SKM-1 (cell line): ENCODE measurements around the gene B3GALT6.
A peak's percentile ranks its signal among the peaks of the same experiment; 100 is the strongest.

Source experiments
- DNase-seq: peaks from one replicate; lab custom pipeline; 2025; ENCODE audit not compliant: unreplicated experiment; lab: John Stamatoyannopoulos, UW

The B3GALT6 gene

DNA sequence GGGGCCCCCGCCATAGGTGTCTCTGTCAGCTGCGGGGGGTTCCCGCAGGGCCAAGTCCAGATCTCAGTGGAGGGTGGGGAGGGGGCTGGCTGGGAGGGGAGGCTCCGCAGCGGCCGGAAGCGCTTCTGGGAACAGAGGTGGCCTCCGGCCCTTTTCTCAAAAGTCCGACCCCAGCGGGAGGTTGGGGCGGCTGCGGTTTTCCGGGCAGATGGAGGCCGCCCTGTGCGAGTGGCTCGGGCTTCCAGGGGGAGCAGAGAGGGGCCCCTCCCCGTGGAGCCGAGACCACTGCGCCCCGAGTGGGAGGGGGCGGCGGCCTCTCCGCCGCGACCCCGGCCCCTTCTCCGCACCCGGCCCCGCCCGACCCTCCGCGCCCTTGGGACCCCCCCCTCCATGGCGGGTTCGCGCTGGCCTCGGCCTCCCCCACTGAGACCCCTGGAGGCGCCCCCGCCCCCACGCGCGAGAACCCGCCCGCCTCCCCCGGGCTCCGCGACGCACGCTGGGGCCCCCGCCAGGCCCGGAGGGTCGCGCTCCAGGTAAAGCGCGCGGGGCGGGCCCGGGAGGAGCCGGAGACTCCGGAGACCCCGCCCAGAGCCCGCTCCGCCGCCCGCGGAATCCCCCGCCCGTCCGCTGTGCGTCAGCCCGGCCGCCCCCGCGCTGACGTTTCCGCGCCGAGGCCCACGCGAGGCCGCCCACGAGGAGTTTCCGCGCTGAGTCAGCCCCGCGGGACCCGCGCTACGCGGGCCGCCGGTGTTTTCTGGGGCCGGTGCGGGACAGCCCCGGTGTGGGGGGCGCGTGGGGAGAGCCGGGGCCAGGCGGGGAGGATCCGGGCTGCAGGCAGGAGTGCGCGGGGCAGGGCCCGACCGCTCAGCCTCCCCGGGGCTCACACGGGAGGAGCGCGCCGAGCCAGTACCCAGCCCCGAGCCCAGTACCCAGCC lies 30.9 kb upstream of the B3GALT6 start:
- no peak for DNase-seq

DNA sequence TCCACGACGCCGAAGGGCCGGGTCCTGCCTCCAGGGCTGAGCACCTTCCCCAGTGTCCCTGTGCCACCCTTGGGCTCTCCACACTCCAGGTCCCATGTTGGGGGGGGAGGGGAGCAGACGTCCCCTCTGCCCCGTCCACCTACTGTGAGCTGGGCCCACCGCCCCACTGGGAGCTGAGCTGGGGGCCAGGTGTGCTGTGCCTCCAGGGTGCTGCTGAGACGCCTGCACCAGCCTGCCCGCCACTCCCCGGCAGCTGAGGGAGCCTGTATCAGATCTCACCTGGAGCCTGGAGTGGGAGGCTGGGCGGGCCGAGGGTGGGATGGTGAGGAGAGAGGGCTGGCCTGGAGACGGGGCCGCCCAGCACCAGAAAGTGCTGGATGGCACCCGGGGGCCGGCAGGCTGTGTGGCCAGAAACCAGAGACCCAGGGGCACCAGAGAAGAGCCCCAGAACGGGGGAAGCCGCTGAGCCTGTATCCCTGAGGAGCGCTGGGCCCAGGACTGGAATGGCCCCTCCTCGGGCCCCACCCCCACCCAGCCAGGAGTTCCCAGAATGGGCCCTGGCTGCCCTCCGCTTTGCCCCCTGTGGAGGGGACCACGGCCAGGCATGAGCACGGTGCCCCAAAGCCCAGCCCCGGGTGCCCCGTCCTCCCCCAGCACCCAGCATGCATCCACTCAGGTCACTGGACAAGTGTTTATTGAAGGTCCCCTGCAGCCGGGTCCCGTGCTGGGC lies 29.0 kb upstream of the B3GALT6 start:
- no peak for DNase-seq

DNA sequence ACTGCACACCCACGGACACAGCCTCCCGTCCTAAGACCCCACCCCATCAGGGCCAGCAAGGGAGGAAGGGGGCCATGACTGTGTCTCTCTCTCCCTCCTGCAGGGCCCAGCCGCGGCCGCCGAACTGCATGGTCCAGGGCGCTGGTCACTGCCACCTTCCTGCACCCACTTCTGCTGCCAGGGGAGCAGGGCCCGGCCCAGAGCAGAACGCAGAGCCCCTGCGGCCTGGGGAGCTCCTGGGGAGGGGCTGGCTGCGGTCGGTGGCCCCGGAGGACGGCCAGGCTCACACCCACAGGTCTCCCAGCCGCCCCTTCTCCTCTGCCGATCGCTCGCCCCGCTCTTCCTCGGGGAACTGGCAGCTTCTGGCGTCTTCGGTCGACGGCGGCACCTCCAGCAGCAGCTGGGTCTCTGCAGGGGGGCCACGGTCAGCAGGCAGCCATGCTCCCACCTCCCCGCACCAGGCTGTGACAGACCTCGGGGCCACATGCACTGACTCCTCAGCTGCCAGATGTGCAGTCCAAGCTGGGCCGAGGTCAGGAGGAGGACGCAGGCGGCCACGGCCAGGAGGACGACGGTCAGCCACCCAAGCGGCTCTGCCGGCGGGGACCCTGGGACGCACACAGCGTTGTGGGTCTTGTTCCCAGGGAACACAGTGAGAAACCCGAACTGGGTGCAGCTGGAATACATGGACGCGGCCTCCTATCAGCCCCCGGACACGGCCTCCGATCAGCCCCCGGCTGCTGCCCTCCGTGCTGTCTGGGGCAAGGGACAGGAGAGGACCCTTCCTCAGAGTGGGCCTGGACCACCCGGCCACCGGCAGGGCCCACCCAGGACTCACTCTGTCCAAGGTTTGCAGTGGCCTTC lies 28.2 kb upstream of the B3GALT6 start:
- DNase-seq = no peak

DNA sequence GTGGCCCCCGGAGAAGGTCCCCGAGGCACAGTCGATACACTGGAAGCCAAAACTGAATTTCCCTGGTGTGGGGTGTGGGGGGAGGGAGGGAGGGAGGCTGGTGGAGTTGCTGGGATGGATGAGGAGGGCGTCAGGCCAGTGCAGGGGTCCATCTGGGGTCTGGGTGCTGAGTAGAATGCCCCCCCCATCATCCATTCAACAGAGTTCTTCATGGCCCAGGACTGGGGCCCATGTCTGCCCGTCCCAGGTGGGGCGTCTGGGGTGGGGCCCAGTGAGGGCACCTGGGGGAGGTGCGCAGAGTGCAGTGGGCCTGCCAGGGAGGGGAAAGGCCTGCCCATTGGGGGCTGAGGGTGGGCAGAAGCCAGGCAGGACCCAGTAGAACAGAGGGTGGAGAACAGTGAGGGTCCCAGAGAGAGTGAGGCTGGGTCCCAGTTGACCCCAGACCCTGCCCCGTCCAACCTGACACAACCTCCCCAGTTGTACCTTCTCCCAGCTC lies 27.6 kb upstream of the B3GALT6 start:
- DNase-seq = no peak

DNA sequence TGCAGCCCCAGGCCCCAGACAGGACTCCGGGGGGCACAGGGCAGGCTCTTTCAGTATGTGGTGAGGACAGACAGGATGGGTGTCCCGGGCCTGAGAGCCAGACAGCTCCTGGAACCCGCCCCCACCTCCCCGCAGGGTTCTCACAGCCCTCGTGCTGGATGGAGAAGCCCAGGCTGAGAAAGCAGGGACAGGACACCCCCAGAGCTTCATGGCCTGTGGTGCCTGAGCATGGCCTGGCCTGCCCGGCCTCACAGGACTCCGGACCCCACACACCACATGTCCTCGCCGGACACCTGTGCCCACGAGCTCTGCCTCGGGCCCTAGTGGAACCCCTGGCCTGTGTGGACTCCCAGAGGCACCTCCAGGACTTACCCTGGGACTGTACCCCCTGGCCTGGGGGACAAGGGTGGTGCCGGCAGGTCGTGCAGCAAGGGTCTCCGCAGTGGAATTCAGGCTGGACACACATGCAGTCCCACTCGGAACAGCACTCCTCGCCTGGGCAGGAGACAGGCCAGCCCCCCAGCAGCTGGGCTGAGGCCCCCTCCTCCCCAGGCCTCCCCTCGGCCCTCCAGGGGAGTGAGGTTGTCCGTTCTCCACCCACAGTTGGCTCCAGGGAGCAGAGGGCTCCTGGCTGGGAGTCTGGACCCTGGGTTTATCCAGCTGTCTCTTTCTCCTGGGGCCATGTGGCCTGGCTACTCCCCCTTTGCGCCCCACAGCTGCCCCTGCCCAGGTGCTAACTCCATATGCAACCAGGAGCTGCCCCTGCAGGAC lies 26.9 kb upstream of the B3GALT6 start:
- DNase-seq = no peak

DNA sequence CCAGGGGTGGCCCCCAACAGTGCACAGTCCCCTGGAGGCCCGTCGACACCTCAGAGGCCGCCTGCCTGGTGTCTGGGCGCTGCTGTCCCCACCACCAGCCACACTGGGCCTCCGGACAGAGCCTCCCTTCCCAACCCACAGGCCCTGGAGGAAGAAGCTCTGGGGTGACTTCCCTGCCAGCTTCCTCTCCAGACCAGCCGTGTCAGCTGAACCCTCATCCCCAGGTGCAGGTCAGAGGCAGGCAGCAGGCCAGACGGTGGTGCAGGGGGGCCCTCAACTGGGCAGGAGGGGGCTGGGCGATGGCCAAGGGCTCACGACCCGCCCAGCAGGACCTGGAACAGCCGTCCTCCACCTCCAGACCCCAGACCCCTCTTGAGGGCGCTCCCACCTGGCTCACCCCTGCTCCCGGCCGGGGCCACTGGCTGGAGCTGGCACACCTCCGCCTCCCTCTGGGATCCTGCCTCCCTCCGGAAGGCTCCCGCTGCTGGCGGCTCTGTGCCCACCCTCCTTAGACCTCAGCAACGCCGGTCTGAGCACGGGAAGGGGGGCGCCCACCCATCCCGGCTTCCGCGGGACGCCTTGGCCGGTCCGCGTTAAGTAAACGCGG lies 26.2 kb upstream of the B3GALT6 start:
- DNase-seq = no peak

DNA sequence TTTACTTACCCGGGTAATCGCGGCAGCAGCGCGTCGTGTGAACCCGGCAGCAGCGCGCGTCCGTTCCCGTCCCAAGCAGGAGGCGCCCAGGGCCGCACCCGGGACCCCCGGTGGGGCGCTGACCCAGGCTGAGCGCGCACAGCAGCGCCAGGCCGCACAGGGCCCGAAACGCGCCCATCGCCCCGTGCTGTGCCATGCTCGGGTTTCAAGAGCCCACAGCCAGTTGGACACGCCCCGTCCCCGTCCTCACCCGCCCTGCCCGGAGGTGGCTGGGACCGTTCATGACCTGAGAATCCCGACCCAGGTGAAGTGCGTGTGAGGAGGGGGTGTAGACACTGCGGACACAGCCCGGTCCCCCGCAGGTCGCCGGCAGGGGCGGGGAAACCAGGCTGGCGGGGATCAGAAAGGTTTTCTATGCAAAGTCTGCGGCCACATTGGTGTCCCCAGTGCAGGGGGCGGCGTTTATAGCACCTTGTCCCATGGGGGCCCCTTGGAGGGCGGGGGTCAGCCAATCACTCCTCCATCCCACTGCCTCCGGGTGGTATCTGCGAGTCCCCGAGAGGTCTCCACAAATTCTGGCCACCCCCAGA lies 25.6 kb upstream of the B3GALT6 start, which contains the start of gene TNFRSF18:
Gene TNFRSF18, minus strand, starts transcription at position 217 of the 590 bp plus-strand sequence. Its CDS starts 21 bp downstream, at position 196.
- DNase-seq = no peak

DNA sequence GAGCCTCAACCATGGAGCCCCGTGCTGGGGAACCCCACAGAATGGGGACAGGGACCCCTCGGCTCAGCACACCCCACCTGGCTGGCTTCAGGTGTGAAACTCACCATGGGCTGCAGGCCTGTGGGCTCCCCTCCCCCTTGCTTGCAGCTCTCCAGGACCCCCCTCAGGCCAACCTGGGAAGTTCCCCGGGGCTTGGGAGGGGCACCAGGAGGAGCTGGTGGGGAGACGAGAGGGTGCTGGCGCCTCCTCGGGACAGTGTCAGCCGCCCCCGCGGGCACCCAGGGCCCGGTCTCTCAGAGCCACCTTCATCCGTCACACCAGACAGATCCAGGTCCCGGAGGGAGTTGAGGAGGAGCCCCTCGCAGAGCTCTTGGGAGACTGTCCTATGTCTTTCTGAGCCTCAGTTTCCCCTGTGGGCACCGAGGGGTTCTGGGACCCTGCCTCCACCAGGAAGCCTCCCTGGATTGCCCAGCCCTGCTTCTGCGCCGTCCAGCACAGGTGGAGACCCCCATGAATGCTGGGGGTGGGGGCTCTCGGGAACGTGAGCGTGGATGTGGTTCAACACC lies 25.0 kb upstream of the B3GALT6 start:
- no peak for DNase-seq

DNA sequence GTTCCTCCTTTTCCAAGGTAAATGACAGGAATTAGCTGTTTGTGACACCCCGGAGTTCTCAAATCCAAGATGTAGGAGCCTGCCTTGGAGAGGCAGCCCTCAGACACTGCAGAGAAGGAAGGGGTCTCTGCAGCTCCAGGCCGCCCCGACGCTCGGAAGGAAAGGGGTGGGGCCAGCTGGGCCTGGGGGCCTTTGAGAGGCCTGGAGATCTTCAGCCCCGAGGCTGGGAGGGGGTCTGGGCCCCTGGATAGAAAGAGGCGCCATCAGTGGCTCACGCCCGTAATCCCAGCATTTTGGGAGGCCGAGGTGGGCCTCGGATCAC lies 24.5 kb upstream of the B3GALT6 start:
- no peak for DNase-seq

DNA sequence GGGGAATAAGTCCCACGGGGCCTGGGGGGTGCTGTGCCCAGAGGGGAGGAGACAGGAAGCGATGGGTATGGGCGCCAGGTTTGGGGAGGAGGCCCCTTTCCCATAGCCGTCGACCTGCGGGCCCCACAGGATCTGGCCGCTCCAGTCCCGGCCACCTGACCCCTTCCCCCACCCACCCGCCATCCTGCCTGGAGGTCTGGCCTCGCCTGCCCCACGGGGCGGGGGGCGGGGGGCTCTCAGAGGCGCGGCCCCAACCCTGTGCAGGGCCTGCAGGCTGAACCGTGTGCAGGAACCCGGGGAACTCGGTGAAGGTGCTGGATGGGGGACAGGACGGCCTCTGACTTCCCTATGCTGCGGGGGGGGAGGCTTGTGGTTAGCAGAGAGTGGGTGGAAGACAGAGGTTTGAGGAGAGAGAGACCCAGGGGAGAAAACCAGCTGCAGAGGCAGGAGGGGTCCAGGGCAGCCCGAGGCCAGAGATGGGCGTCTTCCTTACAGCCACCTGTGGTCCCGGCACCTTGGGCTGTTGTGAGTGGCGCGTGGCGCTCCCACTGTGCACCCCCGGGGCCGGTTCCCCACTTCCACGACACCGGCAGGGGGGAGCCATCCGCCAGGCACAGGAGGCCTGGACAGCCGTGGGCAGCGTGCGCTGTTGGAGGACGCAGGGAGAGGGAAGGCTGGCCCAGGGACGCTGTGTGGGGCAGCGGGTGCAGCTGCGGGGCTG lies 23.2 kb upstream of the B3GALT6 start:
- DNase-seq = peak; percentile 13

DNA sequence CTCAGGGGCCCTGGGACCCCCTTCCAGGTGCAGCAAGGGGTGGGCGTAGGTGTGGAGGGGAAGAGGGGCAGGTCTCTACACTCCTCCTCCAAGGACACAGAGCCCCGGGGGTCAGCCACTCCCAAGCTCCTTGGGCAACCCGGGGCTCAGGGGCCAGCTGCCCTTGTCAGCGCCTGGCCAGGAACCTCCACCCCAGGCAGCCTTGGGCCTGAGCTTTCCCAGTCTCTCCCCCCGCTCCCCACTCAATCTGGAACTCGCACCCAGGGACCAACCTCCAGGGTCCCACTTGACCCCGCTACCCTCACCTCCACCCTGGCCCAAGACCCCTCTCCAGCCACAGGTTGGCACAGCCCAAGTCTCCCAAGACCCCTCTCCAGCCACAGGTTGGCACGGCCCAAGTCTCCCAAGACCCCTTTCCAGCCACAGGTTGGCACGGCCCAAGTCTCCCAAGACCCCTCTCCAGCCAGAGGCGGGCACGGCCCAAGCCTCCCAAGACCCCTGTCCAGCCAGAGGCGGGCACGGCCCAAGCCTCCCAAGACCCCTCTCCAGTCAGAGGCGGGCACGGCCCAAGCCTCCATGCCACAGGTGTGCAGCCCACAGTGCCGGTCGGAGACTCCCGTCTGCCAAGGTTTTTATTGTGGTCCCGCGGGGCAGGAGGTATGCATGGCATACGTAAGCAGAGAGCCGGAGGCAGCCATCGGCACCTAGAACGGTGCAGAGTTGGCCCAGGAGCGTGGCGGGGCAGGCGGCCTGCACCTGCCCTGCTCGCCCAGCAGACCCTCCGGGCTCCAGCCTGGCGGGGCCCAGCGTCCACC lies 21.1 kb upstream of the B3GALT6 start:
- DNase-seq = no peak

DNA sequence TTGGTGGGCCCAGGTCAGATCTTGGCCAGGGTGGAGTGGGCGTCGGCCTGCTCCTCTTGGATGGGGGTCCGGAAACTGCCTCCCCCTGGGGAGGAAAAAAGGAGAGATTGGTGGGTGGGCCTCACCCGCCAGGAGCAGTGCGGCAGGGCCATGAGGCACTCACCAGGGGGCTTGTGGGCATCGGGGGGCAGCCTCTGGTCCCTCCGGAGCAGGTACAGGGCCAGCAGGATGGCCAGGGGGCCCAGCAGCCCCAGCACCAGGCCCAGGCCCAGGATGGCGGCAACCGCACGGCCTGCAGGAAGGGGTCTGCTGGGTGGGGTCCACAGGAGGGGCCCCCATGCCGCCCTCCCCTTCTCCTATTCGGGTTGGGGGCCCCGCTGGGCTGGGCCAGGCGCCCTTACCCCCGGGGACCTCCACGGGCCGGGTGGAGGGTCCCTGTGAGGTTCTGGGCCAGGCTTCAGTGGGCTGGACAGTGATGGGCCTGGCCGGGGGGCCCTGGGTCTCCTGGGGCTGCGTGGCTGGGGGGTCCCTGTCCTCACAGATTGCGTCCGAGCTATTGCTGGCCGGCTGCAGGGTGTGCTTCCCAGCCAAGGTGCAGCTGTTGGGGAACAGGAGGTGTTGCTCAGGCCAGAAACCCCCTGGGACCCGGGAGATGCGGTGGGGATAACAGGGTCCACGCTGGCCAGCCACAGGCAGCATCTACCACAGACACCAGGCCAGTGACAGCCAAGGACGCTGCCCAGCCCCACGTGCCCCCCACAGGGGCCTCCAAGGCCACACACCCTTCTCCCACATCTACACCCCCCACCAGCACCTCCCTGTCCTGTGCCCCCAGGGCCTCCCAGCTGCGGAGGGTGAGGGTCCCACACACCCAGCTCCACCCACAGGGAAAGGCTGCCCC lies 20.2 kb upstream of the B3GALT6 start:
- DNase-seq = no peak

DNA sequence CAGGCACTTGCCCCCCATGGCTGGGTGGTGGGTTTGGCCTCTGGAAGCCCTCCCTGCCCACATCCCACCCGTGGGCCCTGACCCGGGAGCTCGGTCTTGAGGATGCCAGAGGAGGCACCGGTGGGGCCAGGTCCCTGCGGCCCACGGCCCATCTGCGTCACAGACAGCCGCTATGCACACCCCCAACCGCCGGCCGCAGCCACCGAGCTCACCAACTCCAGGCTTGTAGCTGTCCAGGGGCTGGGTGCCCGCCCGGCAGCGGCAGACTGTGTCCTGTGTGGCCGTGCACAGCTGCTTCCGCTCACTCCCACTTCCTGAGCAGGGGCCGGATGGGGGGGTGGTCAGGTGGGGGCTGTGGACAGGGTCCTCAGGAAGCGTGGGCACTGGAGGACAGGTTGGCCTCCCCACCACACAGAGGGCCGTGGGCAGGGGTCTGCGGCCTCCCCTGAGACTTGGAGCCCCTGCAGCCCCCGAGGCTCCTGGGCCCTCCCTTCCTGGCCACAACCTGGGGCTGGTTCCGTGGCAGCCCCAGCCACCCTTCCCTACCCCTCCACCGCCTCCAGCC lies 19.2 kb upstream of the B3GALT6 start:
- no peak for DNase-seq

DNA sequence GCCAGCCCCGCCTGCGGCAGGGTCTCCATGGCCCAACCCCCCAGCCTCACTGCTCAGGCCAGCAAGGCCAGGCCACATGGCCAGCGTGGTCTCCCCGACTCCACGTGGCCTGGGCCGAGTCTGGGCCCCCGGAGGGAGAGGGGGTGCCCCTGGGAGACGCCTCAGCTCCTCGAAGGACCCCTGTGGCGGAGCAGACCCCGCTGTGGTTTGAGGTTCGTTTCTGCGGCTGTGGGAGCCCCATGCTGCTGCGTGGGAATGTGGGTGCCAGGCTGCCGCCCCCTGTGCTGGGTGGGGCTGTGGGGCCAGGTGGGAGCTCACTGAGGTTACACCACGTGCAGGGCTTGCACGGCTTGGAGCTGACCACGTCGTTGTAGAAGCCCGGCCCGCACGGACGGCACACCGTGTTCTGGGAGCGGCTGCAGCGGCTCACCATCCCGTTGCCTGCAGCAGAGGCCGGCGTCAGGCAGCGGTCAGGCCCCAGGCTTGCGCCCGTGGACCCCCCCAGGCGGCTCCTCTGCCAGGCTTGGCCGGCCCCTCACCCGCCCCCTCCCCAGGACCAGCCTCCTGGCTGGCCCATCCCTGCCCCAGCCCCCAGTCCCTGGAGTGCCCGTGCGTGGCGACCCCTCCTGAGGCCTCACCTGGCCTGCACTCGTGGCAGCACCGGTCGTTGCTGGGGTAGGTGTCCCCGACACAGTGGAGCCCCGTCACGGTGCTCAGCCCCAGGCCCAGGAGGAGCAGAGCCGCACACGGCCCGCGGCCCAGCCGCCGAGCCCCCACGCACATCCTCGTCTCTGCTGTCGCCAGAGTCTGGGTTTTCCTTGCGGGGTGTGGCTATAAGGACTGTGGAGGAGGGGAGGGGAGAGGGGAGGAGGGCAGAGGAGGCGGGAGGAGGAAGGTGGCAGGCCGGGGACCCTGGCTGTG lies 18.4 kb upstream of the B3GALT6 start, which contains the start of gene TNFRSF4:
Gene TNFRSF4, minus strand, starts transcription at position 809 of the 921 bp plus-strand sequence. Its CDS starts 26 bp downstream, at position 783.
- no peak for DNase-seq

DNA sequence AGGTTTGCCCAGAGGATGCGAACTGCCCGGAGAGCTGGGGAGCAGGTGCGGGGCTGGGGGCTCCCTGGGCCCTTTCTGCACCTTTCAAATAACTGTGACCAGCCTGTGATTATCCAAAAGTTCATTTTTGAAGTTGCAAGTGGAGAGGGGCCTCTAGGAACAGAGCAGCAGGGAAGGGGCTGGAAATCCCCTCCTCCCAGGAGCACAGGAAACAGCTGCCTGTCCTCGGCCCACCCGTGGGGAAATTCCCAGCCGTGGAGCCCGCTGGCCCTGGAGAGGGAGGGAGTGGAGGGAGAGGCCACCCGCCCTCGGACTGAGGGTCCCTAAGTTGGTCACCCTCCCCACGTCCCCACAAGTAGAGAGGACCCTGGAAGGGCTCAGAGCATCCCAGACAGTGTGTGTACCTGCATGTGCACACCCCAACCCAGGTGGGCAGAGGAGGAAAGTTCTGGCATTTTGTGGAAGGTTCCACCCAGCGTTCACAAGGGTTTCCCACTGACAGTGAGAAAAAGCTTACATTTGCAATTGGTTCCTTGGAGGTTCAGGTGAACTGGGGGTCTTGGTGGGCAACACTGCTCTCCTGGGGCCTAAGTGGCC lies 16.9 kb upstream of the B3GALT6 start:
- DNase-seq = no peak
